Measurements from ENCODE around the gene RTP5.

Gene RTP5

DNA sequence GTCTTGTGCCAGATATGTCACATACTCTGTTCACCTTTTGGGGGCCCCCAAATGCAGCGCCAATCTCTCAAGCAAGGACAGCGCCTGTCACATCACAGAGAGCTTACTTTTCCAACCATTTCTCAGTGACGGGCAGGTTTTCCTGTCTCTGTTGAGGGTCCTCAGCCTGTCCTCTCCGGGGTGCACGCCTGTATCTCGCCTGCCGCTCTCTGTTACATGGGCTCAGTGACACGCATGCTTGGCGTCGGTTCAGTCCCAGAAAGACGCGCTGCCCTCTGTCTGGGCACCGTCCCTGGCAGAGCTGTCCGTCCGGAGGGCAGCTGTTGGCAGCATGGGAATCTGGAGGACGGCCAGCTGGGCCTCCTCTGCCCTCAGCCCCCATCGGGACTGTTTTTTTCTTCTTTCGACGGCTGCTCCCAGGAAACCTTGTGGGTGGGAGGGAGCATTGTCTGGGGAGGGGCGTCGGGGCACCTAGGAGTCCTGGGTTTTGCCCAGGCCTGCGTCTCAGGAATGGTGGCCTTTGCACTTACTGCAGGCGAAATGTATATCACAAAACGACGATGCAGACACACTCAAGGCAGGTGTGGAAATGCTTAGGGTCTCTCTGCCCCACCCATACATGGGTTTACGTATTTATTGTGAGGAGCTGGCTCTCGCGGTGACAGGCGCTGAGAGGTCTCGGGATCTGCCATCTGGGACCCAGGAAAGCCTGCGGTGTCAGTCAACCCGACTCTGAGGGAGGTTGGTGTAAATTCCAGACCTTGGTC is 30.9 kb downstream of the RTP5 start:
- ATAC-seq (ENCODE audit: low read depth) (no peak), DNase-seq (ENCODE audit: low spot score) (peak; percentile 39)
- H3K4me3 ChIP-seq (ENCODE audit: severe bottlenecking) = no peak overlapping the region
- no peak for TF ChIP-seq CTCF (IDR thresholded peaks at IDR 0.05; ENCODE audit: poor library complexity, severe bottlenecking)
- peaks cover 6% of the 10 kb centered on the region for H3K4me1 ChIP-seq (ENCODE audit: insufficient read depth, poor library complexity, severe bottlenecking)
- no peaks in the 10 kb centered on the region for H3K36me3 ChIP-seq (ENCODE audit: low read depth)
- peaks cover 3% of the 10 kb centered on the region for H3K9me3 ChIP-seq (ENCODE audit: severe bottlenecking)
- H3K27me3 ChIP-seq (ENCODE audit: insufficient read depth, poor library complexity, severe bottlenecking) = no peaks in the 10 kb centered on the region
- H3K27ac ChIP-seq (ENCODE audit: poor library complexity, severe bottlenecking) = no peak overlapping the region

DNA sequence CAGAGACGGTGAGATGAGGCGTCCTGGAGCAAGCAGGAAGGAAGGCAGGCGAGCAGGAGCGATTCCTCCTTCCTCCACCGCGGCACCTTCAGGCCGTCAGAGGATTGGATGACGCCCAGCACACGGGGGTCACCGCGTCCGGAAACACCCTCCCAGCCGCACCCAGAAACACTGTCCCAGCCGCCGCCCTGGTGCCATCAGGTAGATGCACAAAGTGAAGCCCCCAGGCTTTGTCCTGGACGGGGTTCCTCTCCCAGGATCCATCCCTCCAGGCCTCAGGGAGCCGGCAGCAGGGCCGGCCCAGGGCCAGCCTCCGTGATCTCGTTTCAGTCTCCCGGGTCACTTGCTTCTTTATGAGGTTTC is 31.5 kb downstream of the RTP5 start:
- Histone ChIP-seq H3K36me3 (ENCODE audit: low read depth) (no peaks in the 10 kb centered on the region), H3K27me3 (ENCODE audit: insufficient read depth, poor library complexity, severe bottlenecking) (no peaks in the 10 kb centered on the region), H3K27ac (ENCODE audit: poor library complexity, severe bottlenecking) (no peak overlapping the region), H3K4me3 (ENCODE audit: severe bottlenecking) (no peak overlapping the region), H3K9me3 (ENCODE audit: severe bottlenecking) (peaks cover 1% of the 10 kb centered on the region), H3K4me1 (ENCODE audit: insufficient read depth, poor library complexity, severe bottlenecking) (peaks cover 6% of the 10 kb centered on the region)
- DNase-seq (ENCODE audit: low spot score) = peak; percentile 34
- ATAC-seq (ENCODE audit: low read depth) = no peak
- TF ChIP-seq CTCF (IDR thresholded peaks at IDR 0.05; ENCODE audit: poor library complexity, severe bottlenecking) = no peak

DNA sequence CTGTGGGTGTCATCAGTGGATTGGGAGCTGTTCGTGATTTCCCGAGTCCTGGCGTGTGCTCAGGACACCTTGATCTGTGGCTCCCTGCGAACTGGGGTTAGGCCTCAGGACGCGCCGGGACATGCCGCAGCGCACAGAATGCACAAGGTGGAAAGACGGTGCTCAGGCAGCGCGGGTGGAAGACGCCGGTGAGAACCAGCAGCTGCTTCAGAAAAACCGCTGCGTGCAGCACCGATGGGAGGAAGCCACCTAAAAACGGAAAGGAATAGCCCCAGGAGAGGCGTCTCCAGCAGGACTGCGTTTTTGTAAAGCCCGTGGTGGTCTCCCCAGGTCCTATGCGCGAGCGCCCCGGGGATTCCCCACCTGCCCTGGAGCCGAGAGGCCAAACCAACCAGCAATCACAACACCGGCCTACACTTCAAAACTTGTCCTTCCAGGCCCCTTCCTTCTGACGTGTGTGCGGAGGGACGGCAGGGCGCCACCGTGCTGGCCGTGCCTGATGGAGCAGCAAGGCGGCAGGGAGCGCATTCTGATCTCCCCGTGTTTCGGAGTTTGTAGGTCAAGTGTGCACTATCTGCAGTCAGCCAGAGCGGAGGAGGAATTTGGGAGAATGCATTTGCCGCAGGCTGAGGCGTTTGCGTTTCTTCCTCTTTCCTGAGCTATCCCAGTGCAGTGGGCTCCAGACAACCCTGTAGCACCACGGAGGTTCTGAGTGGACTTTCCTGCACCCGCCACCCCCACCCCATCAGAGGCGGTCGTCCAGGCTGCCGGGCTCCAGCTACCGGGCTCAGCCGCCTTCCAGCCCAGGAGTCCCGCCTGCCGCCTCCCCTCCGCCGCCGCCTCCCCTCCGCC is 32.2 kb downstream of the RTP5 start:
- DNase-seq (ENCODE audit: low spot score) = peak; percentile 63
- no peaks in the 10 kb centered on the region for H3K27me3 ChIP-seq (ENCODE audit: insufficient read depth, poor library complexity, severe bottlenecking)

DNA sequence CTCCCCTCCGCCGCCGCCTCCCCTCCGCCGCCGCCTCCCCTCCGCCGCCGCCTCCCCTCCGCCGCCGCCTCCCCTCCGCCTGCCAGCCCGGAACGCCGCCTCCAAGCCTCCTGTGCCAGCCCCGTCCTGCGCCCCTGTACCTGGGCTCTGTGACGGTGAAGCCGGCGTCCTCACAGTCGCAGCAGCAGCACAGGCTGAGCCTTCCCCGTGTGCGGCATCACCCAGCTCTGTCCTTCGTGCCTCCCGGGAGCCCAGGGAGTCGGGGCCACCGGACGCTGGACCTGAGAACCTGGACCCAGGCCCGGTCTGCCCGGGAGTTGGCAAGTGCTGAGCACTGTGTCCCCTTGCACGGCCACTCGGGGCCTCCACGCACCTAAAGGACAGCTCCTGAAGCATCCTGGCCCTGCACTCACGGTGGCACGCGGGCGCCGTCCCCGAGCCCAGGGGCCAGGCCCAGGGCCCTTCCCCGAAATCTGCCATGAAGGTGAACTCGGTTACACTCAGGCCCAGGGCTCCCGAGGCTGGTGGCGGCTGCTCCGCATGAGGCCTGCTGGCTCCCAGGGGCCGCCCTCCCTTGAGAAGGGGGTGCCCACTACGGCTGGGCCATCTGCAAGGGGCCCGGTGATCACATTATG is 32.9 kb downstream of the RTP5 start:
- no peaks in the 10 kb centered on the region for H3K36me3 ChIP-seq (ENCODE audit: low read depth)
- no peak overlapping the region for H3K27ac ChIP-seq (ENCODE audit: poor library complexity, severe bottlenecking)
- DNase-seq (ENCODE audit: low spot score) (peak; percentile 59), ATAC-seq (ENCODE audit: low read depth) (no peak)
- H3K27me3 ChIP-seq (ENCODE audit: insufficient read depth, poor library complexity, severe bottlenecking) = no peaks in the 10 kb centered on the region
- TF ChIP-seq CTCF (IDR thresholded peaks at IDR 0.05; ENCODE audit: poor library complexity, severe bottlenecking) = no peak
- no peaks in the 10 kb centered on the region for H3K9me3 ChIP-seq (ENCODE audit: severe bottlenecking)
- no peak overlapping the region for H3K4me3 ChIP-seq (ENCODE audit: severe bottlenecking)
- peaks cover 6% of the 10 kb centered on the region for H3K4me1 ChIP-seq (ENCODE audit: insufficient read depth, poor library complexity, severe bottlenecking)

More for the DNA sequence above, 32.2 kb downstream of the RTP5 start:
- peak; percentile 60 for ATAC-seq (ENCODE audit: low read depth)
- Histone ChIP-seq H3K4me1 (ENCODE audit: insufficient read depth, poor library complexity, severe bottlenecking) (peaks cover 6% of the 10 kb centered on the region), H3K27ac (ENCODE audit: poor library complexity, severe bottlenecking) (no peak overlapping the region), H3K36me3 (ENCODE audit: low read depth) (no peaks in the 10 kb centered on the region), H3K4me3 (ENCODE audit: severe bottlenecking) (no peak overlapping the region), H3K9me3 (ENCODE audit: severe bottlenecking) (no peaks in the 10 kb centered on the region)
- no peak for TF ChIP-seq CTCF (IDR thresholded peaks at IDR 0.05; ENCODE audit: poor library complexity, severe bottlenecking)

All from RWPE2 (cell line).